A549 (cell line): ENCODE results near the gene LGR6. TPM values are rescaled to one million over a fixed set of nuclear protein-coding genes. Genes with fewer than 3 reads are reported as not detected.

Experiments used
- ATAC-seq, 2 experiments: fragments of 200-7000 bp in 1 of 2; fragments of >200 bp in 1 of 2; cut with Nextera tagmentation in 1 of 2; cut with Tn5 transposase in 1 of 2; 3 replicates each; pipeline versions ENCODE4 v1.8.0 to v1.9.1; 2018 to 2020; ENCODE audit warnings: mild to moderate bottlenecking in 1 of 2, moderate library complexity in 1 of 2
- CTCF ChIA-PET: fragments of 300-600 bp; sonication (Branson Sonifier 250); formaldehyde crosslinking; extraction: SDS; loops from one replicate; lab custom pipeline; 2021; ENCODE audit warnings: antibody characterized with exemption, inconsistent platforms; lab: Yijun Ruan, JAX
- POLR2A ChIA-PET: fragments of 350-600 bp; formaldehyde crosslinking; extraction: SDS; loops from one replicate; lab custom pipeline; 2021; ENCODE audit warnings: antibody characterized with exemption, inconsistent platforms; lab: Yijun Ruan, JAX
- DNase-seq, 2 experiments: peaks; one replicate each; pipeline versions ENCODE4 v3.0.0 to v3.0.0-alpha.2; 2011 to 2016; ENCODE audit warnings: low read depth in 1 of 2, low spot score in 1 of 2
- FAIRE-seq: peaks from 2 replicates; lab custom pipeline; 2011; peaks lifted over from hg19 to GRCh38; lab: Jason Lieb, UNC
- H3K27ac ChIP-seq, 2 experiments: fragments of >200 bp; sonication (Bioruptor Twin); formaldehyde crosslinking; 3 replicates each; pipeline ENCODE4 v1.5.1; 2016 to 2017
- H3K4me1 ChIP-seq: fragments of >200 bp; sonication (Bioruptor Twin); formaldehyde crosslinking; 3 replicates; pipeline ENCODE4 v1.6.1; 2016
- H3K4me2 ChIP-seq: fragments of >200 bp; sonication (Bioruptor Twin); formaldehyde crosslinking; 3 replicates; pipeline ENCODE4 v1.6.1; 2016
- H3K4me3 ChIP-seq: fragments of >200 bp; sonication (Bioruptor Twin); formaldehyde crosslinking; 3 replicates; pipeline ENCODE4 v1.5.1; 2016
- H3K9me3 ChIP-seq: fragments of >200 bp; sonication (Bioruptor Twin); formaldehyde crosslinking; 3 replicates; pipeline ENCODE4 v1.6.1; 2016
- CBX2 ChIP-seq: fragments of 200-600 bp; sonication (generic); IDR thresholded peaks from 2 replicates; pipeline ENCODE4 v1.6.1; 2016; ENCODE audit warnings: low read depth, mild to moderate bottlenecking, borderline replicate concordance
- CHD4 ChIP-seq: fragments of 200-600 bp; sonication (generic); IDR thresholded peaks from 2 replicates; pipeline ENCODE4 v1.6.1; 2016; ENCODE audit warnings: antibody characterized with exemption, mild to moderate bottlenecking, borderline replicate concordance
- EHF ChIP-seq: fragments of 250-450 bp; sonication (Bioruptor Pico); IDR thresholded peaks from 2 replicates; pipeline ENCODE4 v1.5.0; 2020; ENCODE audit warnings: mild to moderate bottlenecking
- EP300 ChIP-seq, 2 experiments: fragments of >200 bp; sonication (Bioruptor Twin); formaldehyde crosslinking; IDR thresholded peaks; 2 replicates in 1 of 2; 3 replicates in 1 of 2; pipeline ENCODE4 v1.6.1; 2016 to 2017
- FOXS1 ChIP-seq: fragments of 250-450 bp; sonication (Bioruptor Pico); IDR thresholded peaks from 2 replicates; pipeline ENCODE4 v1.5.0; 2020; ENCODE audit warnings: mild to moderate bottlenecking, moderate library complexity
- GATA3 ChIP-seq: IDR thresholded peaks from 2 replicates; pipeline ENCODE4 v1.6.1; 2012; ENCODE audit warnings: borderline replicate concordance
- HOXA7 ChIP-seq: fragments of 250-450 bp; sonication (Bioruptor Pico); IDR thresholded peaks from 2 replicates; pipeline ENCODE4 v1.5.0; 2020; ENCODE audit warnings: mild to moderate bottlenecking, moderate library complexity
- HOXB13 ChIP-seq: fragments of 250-450 bp; sonication (Bioruptor Pico); IDR thresholded peaks from 2 replicates; pipeline ENCODE4 v1.5.0; 2020; ENCODE audit warnings: low read depth, mild to moderate bottlenecking, moderate library complexity
- MAZ ChIP-seq: fragments of 150-350 bp; IDR thresholded peaks from 2 replicates; pipeline ENCODE4 v1.6.1; 2014; ENCODE audit warnings: antibody characterized with exemption, low read depth, low read length, borderline replicate concordance
- MYC ChIP-seq: IDR thresholded peaks from 2 replicates; pipeline ENCODE4 v1.6.1; 2012; ENCODE audit warnings: mild to moderate bottlenecking, inconsistent platforms, low read length, improper control_type of control experiment, borderline replicate concordance
- NFE2L2 ChIP-seq: fragments of 150-350 bp; conservative IDR thresholded peaks from 2 replicates; pipeline ENCODE4 v1.6.1; 2014; ENCODE audit warnings: low read length
- NR3C1 ChIP-seq: fragments of >200 bp; sonication (Bioruptor Twin); formaldehyde crosslinking; IDR thresholded peaks from 3 replicates; pipeline ENCODE4 v1.6.1; 2017
- RARB ChIP-seq: fragments of 250-450 bp; sonication (Bioruptor Pico); IDR thresholded peaks from 2 replicates; pipeline ENCODE4 v1.8.0; 2021; ENCODE audit warnings: mild to moderate bottlenecking, moderate library complexity
- RCOR1 ChIP-seq: fragments of 150-350 bp; IDR thresholded peaks from 2 replicates; pipeline ENCODE4 v1.6.1; 2014; ENCODE audit warnings: antibody characterized with exemption, low read length, low read depth
- RNF2 ChIP-seq: fragments of 200-600 bp; sonication (generic); IDR thresholded peaks from 2 replicates; pipeline ENCODE4 v1.6.1; 2016; ENCODE audit warnings: low read depth, mild to moderate bottlenecking, antibody characterized with exemption, moderate library complexity, borderline replicate concordance
- TP53 ChIP-seq: fragments of 250-450 bp; sonication (Bioruptor Pico); IDR thresholded peaks from 2 replicates; pipeline ENCODE4 v1.5.0; 2021; ENCODE audit warnings: mild to moderate bottlenecking, moderate library complexity
- ZC3H11A ChIP-seq: fragments of 450-650 bp; IDR thresholded peaks from 2 replicates; pipeline ENCODE4 v1.6.1; 2014; ENCODE audit warnings: antibody characterized with exemption, mild to moderate bottlenecking
- ZFP36 ChIP-seq: fragments of 450-650 bp; IDR thresholded peaks from 2 replicates; pipeline ENCODE4 v1.6.1; 2014; ENCODE audit warnings: borderline replicate concordance; ENCODE audit not compliant: partially characterized antibody
- ZNF302 ChIP-seq: fragments of 250-450 bp; sonication (Bioruptor Pico); IDR thresholded peaks from 2 replicates; pipeline ENCODE4 v1.9.0; 2021; ENCODE audit warnings: inconsistent platforms, mild to moderate bottlenecking, moderate library complexity
- ZSCAN20 ChIP-seq: fragments of 250-450 bp; sonication (Bioruptor Pico); IDR thresholded peaks from 2 replicates; pipeline ENCODE4 v1.8.0; 2022; ENCODE audit warnings: mild to moderate bottlenecking, moderate library complexity
- WGBS: methylation state at CpG from one replicate; pipeline ENCODE4 v1.1.6; 2017; ENCODE audit errors: missing lambda C conversion rate; 5-methylcytosine and 5-hydroxymethylcytosine counted together
- polyA plus RNA-seq, 4 experiments: library from polyadenylated mRNA; depleted of rRNA in 3 of 4; stranded (reverse); fragments of >200 nt; fragmentation: RNase III in 1 of 4; extraction: RNeasy Plus Mini Kit Qiagen cat#74134 plus additional on column Dnase treatment in 1 of 4; gene quantifications; 2 replicates in 3 of 4; 3 replicates in 1 of 4; pipeline ENCODE4 v1.2.3, GENCODE V29; 2011 to 2017
- TF ChIP-seq, protein P1 (sequence below): fragments of 200-600 bp; sonication (generic); IDR thresholded peaks from 2 replicates; pipeline ENCODE4 v1.6.1; 2016; ENCODE audit warnings: antibody characterized with exemption, mild to moderate bottlenecking, moderate library complexity

Gene LGR6
- polyA plus RNA-seq, 2 of the 4 experiments (the other 2 are of a cell fraction) = 0.84 to 1.1 TPM

DNA sequence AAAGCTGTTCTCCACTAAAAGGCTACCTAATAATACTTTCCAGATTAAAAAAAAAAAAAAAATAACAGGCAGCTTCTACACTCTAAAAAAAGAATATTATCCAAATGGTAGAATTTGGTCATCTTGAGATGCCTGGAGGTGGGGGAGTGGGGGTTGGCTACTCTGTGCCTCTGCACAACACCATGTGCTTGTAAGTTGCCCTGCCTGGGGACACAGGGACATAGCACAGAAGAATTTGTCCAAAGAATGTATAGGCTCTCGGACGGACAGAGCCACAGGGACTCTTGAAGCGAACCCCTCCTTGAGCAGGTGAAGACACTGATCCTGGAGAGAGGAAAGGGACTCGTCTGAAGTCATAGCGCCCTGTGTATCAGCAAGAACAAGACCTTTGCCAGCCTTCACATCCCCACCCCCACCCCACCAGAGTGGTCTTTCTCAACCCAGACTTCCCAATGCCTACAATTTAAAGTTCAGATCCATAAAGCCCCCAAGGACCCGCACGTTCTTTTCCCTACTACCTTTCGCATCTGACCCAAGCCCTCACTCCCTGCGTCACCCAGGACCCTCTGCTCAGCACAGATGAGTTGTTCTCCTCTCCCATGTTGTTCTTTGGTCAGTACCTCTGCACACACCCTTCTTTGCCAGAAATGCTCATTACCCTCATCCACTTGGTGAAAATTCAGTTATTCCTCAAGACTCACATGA, 72.6 kb downstream of the LGR6 start (continued):
- TF ChIP-seq FOXS1 (CRISPR knock-in tag) (no peak), TP53 (CRISPR knock-in tag) (no peak)

DNA sequence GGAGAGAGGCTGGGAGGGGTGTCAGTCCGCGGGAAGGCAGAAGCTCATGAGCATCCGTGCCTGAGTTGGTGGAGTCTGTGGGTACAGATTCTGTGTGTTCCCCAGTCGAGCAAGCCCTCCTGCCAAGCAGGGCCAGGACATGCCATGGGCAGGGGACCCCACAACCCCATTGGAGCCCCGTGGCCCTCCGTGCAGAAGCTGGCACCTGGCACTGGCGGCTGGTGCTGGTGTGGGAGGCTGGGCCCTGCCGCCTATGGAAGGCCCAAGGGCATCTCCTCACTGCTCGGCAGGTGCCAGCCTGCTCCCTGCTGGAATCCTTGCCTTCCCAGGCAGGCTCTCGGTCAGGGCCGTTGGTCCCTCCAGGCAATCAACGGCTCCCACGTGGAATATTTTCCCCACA, 74.4 kb downstream of the LGR6 start:
- Histone ChIP-seq H3K4me2 (no peak overlapping the region), H3K4me3 (no peak overlapping the region), H3K9me3 (no peaks in the 10 kb centered on the region; the same call in 2 of the 3 replicates), H3K27ac (no peak overlapping the region), H3K4me1 (no peaks in the 10 kb centered on the region)
- POLR2A ChIA-PET = no interaction called here
- no peak for FAIRE-seq
- 74% methylated on average over 13 of the region's 13 CpGs for WGBS
- DNase-seq = no peak
- no peak for ATAC-seq
- CTCF ChIA-PET = interaction anchor here (0.5 to 1.8 kb wide), 5 partner anchors 30 to 79 kb away, joined by 3 to 10 read pairs (median 5); partner anchors contain the start of gene LGR6
- TF ChIP-seq HOXB13 (CRISPR knock-in tag) = no peak
- no peak for TF ChIP-seq ZNF302
- TF ChIP-seq ZFP36 = no peak
- TF ChIP-seq MYC = no peak
- TF ChIP-seq, all 56 proteins: peak for 0

DNA sequence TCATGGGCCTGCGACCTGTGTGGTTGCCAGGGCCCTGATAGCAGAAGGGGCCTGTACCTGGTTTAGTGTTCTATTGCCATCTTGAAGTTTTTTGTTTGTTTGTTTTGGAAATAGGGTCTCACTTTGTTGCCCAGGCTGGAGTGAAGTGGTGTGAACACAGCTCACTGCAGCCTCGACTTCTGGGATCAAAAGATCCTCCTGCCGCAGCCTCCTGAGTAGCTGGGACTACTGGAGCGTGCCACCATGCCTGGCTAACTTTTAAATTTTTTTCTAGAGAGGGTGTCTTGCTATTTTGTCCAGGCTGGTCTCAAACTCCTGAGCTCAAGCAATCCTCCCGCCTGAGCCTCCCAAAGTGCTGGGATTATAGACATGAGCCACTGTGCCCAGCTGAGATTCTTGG, 75.2 kb downstream of the LGR6 start:
- 75% methylated on average over 5 of the region's 5 CpGs for WGBS
- Histone ChIP-seq H3K4me2 (no peak overlapping the region), H3K9me3 (no peaks in the 10 kb centered on the region), H3K4me1 (no peaks in the 10 kb centered on the region)
- ATAC-seq = no peak
- FAIRE-seq = no peak
- TF ChIP-seq EHF (CRISPR knock-in tag) (no peak), RCOR1 (no peak), CHD4 (no peak), GATA3 (no peak), MAZ (no peak), NFE2L2 (no peak), HOXA7 (CRISPR knock-in tag) (no peak), EP300 (IDR thresholded peaks at IDR 0.05) (no peak), RNF2 (no peak), RARB (no peak), HOXB13 (CRISPR knock-in tag) (no peak), ZC3H11A (no peak), ZNF302 (no peak), ZSCAN20 (CRISPR knock-in tag) (no peak), NR3C1 (no peak), CBX2 (no peak)
- TF ChIP-seq, protein P1, sequence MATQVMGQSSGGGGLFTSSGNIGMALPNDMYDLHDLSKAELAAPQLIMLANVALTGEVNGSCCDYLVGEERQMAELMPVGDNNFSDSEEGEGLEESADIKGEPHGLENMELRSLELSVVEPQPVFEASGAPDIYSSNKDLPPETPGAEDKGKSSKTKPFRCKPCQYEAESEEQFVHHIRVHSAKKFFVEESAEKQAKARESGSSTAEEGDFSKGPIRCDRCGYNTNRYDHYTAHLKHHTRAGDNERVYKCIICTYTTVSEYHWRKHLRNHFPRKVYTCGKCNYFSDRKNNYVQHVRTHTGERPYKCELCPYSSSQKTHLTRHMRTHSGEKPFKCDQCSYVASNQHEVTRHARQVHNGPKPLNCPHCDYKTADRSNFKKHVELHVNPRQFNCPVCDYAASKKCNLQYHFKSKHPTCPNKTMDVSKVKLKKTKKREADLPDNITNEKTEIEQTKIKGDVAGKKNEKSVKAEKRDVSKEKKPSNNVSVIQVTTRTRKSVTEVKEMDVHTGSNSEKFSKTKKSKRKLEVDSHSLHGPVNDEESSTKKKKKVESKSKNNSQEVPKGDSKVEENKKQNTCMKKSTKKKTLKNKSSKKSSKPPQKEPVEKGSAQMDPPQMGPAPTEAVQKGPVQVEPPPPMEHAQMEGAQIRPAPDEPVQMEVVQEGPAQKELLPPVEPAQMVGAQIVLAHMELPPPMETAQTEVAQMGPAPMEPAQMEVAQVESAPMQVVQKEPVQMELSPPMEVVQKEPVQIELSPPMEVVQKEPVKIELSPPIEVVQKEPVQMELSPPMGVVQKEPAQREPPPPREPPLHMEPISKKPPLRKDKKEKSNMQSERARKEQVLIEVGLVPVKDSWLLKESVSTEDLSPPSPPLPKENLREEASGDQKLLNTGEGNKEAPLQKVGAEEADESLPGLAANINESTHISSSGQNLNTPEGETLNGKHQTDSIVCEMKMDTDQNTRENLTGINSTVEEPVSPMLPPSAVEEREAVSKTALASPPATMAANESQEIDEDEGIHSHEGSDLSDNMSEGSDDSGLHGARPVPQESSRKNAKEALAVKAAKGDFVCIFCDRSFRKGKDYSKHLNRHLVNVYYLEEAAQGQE = no peak
- TF ChIP-seq, all 56 proteins: peak for 0
- ChIA-PET POLR2A (no interaction called here), CTCF (interaction anchor here (1.0 to 2.2 kb wide), 3 partner anchors 25 to 34 kb away, joined by 3 to 7 read pairs (median 4); no protein-coding TSS in a partner anchor)
- Histone ChIP-seq H3K4me3 (no peak overlapping the region), H3K27ac (no peak overlapping the region)
- DNase-seq = no peak
